Measurements from ENCODE around the gene REEP3.

Gene REEP3

GRCh38 chr10:63605197-63605967 lies 84.2 kb downstream of the REEP3 start:
- no peaks in the 10 kb centered on the region for H3K27me3 Mint-ChIP-seq (ENCODE audit: low read depth)
- H3K4me3 Mint-ChIP-seq = no peak overlapping the region
- H3K4me1 Mint-ChIP-seq = no peaks in the 10 kb centered on the region
- TF ChIP-seq CTCF (IDR thresholded peaks at IDR 0.05; ENCODE audit: unreplicated experiment in 3 of 3) = no peak
- no peak overlapping the region for H3K27ac Mint-ChIP-seq
- no peaks in the 10 kb centered on the region for H3K9me3 Mint-ChIP-seq
- H3K36me3 Mint-ChIP-seq (ENCODE audit: low read depth) = peaks cover 26% of the 10 kb centered on the region

- TF ChIP-seq CTCF (IDR thresholded peaks at IDR 0.05; ENCODE audit: unreplicated experiment in 3 of 3) = no peak
- Mint-ChIP-seq H3K27me3 (ENCODE audit: low read depth) (no peaks in the 10 kb centered on the region), H3K4me3 (no peak overlapping the region), H3K27ac (no peak overlapping the region), H3K4me1 (peaks cover 4% of the 10 kb centered on the region), H3K36me3 (ENCODE audit: low read depth) (peaks cover 3% of the 10 kb centered on the region), H3K9me3 (no peaks in the 10 kb centered on the region)
Measured at GRCh38 chr10:63608511-63608910, 87.3 kb downstream of the REEP3 start.

GRCh38 chr10:63611078-63611477 lies 89.9 kb downstream of the REEP3 start:
- Mint-ChIP-seq H3K4me1 (peaks cover 18% of the 10 kb centered on the region), H3K36me3 (ENCODE audit: low read depth) (peaks cover 8% of the 10 kb centered on the region), H3K27me3 (ENCODE audit: low read depth) (no peaks in the 10 kb centered on the region), H3K27ac (no peak overlapping the region), H3K9me3 (no peaks in the 10 kb centered on the region), H3K4me3 (no peak overlapping the region)
- no peak for TF ChIP-seq CTCF (IDR thresholded peaks at IDR 0.05; ENCODE audit: unreplicated experiment in 3 of 3)

GRCh38 chr10:63614371-63614891 lies 93.2 kb downstream of the REEP3 start:
- TF ChIP-seq CTCF (IDR thresholded peaks at IDR 0.05; ENCODE audit: unreplicated experiment in 3 of 3) = no peak
- H3K27ac Mint-ChIP-seq = peak overlapping the region; percentile 81 to 87 (median 81)
- no peaks in the 10 kb centered on the region for H3K27me3 Mint-ChIP-seq (ENCODE audit: low read depth)
- peaks cover 27% of the 10 kb centered on the region for H3K4me1 Mint-ChIP-seq
- H3K4me3 Mint-ChIP-seq = peak overlapping the region in 1 of 3 experiments; percentile 34
- no peaks in the 10 kb centered on the region for H3K9me3 Mint-ChIP-seq
- H3K36me3 Mint-ChIP-seq (ENCODE audit: low read depth) = peaks cover 22% of the 10 kb centered on the region

GRCh38 chr10:63618552-63618951 lies 97.4 kb downstream of the REEP3 start:
- Mint-ChIP-seq H3K27me3 (ENCODE audit: low read depth) (no peaks in the 10 kb centered on the region), H3K4me3 (no peak overlapping the region)
- TF ChIP-seq CTCF (IDR thresholded peaks at IDR 0.05; ENCODE audit: unreplicated experiment in 3 of 3) = no peak

GRCh38 chr10:63619426-63619825 lies 98.2 kb downstream of the REEP3 start:
- no peak overlapping the region for H3K4me3 Mint-ChIP-seq
- H3K4me1 Mint-ChIP-seq = peaks cover 20% of the 10 kb centered on the region
- no peak overlapping the region for H3K27ac Mint-ChIP-seq
- H3K9me3 Mint-ChIP-seq = no peaks in the 10 kb centered on the region
- H3K27me3 Mint-ChIP-seq (ENCODE audit: low read depth) = no peaks in the 10 kb centered on the region
- peaks cover 39% of the 10 kb centered on the region for H3K36me3 Mint-ChIP-seq (ENCODE audit: low read depth)
- TF ChIP-seq CTCF (IDR thresholded peaks at IDR 0.05; ENCODE audit: unreplicated experiment in 3 of 3) = no peak

More at GRCh38 chr10:63618552-63618951, 97.4 kb downstream of the REEP3 start:
- Mint-ChIP-seq H3K36me3 (ENCODE audit: low read depth) (peaks cover 39% of the 10 kb centered on the region), H3K4me1 (peaks cover 23% of the 10 kb centered on the region), H3K9me3 (no peaks in the 10 kb centered on the region), H3K27ac (peak overlapping the region in 1 of 3 experiments; percentile 12)

Measured in nephron (organoid).